HL-60/S4 (cell line): ENCODE results near the gene STK33.

Experiments used
- in situ Hi-C: fragments of 300-500 bp; cut with MboI; formaldehyde crosslinking; loops from 2 replicates; pipeline ENCODE4 v1.14.3; 2022; ENCODE audit warnings: low sequenced_read_pairs

Gene STK33

DNA sequence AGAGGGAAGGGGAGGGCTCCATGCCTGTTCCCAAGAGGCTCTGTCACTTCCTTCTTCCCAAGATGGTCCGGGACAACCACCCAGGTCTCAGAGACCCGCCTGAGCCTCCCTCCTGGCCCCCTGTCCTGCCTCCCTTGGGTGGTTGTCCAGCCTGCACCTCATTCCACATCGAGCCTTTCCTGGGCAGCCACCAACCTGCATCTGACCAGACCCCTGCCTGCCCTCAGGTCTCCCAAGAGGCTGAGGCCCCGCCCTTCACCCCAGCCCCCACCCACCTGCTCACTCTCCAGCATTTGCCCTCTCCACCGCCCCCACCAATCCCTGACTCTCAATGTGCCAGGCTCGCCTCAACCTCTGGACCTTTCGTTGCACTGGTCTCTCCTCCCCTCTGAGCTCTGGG lies 232.8 kb downstream of the STK33 start:
- in situ Hi-C loops, result no loop called here

DNA sequence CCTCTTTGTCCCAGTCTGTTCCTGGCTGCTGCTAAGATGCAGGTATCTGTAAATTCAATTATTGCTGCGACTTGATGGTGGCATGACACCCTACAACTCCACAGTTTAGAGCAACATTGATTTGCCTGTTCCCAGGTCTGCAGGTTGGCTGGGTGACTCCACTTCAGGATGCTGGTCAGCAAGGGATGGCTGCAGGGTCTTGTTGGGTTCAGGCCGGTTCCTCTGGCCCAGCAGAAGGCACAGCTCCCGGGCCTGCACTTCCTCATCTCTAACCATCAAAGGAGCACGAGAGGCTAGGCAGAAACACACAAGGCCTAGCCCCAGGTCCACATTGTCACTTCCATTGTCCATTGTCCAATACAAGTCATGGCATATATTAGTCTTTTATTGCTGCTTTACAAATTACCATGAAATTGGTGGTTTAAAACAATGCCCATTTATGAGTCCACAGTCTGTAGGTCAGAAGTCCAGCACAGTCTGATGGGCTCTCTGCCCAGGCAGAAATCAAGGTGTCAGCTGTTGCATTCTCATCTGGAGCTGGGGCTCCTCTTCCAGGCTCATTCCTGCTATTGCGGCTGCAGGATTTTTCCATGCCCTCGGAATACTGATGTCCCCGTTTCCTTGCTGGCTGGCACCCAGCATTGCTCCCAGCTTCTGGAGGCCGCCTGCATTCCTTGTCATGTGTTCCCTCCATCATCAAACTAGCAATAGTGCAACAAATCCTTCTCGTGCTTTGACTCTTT lies 233.8 kb downstream of the STK33 start:
- in situ Hi-C loops, result no loop called here

DNA sequence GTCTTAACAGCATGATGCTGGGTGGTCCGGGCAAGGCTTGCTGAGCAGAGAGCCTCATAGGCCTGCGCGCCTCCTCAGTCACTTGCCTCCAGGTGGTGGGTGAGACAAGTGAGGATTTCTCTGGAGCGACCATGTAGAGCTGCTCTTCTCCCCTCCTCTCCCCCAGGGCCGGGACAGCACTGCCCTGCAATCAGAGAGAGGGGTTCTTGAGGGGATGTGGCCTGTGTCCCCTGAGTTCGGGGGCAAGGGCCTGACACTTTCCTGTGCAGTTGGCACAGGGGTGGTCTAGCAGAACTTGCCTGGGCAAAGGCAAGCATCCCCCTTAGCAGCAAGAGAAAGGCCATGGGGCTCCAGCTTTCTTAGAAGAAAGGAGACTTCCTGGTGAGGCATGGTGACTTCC lies 234.5 kb downstream of the STK33 start:
- in situ Hi-C loops, result no loop called here

DNA sequence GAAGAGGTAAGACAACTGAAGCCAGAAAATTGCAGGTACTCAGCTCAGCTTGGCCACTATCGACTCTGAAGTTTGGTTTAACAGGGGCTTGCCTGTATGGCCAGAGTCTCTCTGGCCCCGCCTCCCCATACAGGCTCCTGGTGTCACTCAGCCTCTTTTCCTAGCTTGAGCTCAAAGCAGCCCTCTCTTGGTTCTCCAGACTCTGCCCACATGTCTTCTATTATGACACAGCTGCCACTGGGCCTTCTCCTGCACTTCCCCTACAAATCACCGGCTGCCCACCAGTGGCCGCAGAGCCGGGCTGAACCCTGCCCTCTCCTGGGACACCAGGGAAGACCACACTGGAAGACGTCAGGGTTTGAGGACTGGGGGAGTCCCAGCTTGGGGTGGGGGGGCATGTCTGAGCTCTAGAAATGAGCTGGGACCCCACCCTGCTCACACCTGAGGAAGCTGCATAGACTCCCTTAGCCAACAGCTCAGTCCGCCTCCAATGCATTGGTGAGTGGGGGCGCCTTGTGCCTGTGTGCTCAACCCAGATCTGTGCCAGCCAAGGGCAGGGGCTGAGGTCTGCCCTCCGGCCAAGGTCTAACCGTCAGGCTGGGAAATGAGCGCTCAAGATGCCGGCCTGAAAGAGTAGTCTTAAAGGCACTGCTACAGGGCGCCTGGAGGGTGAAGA lies 236.0 kb downstream of the STK33 start:
- in situ Hi-C loops, result no loop called here

DNA sequence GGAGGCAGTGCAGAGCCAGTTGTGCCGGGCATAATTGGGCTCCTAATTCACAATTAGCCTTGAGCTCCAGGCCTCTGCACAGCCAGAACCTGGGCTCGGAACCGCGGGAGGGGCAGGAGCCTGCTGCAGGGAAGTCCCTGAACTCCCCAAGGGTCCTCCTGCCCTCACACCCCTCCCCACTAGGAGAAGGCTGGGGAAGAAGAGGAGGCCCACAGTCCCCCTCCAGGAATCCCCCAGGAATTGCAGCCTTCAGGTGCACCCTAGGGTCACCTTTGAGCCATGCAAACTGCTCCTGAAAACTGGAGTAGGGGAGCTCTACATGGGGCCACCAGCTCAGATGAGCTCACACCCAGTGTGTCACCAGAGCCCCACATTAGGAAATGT lies 236.5 kb downstream of the STK33 start:
- in situ Hi-C loops, result no loop called here

DNA sequence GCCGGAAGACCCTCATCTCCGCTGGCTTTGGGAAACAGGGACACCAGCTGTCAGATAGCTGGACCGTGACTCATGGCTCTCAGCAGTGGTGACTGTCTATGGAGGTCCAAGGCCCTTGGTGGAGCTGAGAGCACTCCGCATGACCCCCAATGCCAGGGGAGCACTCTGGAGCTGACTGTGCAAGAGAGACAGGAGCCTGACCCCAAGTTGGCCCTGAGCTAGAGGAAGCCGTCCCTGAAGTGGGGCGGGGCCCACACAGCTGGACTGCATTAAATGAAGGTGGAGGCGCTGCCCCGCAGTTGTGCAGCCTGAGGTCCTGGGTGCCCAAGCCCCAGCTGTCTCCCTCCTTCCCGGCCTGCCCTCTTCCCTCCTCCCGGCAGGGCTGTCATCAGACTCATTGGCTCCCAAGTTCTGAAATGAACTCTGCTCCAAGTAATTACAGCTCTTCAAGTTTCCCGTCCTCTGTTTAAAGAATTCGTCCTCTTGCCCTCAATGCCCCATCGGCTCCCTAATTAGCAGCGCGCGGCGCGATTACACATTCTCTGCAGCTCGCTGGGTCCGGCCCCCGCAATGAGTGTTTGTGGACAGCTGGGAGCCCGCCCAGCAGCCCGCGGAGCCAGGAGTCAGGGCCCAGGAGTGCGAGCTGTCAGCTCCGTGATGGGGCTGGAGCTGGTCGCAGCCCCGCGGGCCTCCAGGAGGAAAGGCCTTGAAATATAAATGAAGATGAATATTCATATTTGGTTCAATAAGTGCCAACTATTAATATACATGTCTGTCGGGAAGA lies 237.1 kb downstream of the STK33 start:
- in situ Hi-C loops, result no loop called here

DNA sequence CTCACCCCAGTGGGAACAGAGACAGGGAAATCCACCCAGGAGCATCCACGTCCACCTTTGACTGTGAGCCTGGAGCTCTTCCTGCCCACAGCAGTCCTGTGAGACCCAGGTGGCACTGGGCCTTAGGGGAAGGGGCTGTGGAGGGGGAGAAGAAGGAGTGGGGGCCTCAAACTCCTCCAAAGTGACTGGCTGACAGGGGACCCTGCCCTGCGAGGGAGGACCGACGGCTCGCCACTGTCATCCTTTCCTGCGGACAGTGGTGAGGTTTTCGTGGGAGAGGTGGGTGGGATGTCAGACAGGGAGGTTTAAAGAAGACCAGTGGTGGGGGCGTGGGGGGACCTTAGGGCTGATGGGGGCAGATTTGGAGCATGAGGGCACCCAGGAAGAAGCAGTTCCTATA lies 237.8 kb downstream of the STK33 start:
- in situ Hi-C loops, result no loop called here

DNA sequence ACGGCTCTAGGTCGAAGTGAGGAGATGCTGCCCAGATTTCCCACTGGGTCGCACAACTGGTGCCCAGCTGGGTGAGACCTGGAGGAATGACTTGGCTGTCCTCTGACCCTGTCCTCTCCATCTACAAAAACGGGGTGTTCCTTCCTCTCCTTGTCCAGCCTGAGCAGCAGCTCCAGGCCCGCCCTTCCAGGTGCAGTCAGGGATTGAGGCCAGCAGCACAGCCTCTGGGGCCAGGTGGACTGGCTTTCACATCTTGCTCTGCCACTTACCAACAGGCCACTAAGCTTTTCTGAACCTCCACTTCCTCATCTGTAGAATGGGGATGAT lies 238.6 kb downstream of the STK33 start:
- in situ Hi-C loops, result no loop called here

DNA sequence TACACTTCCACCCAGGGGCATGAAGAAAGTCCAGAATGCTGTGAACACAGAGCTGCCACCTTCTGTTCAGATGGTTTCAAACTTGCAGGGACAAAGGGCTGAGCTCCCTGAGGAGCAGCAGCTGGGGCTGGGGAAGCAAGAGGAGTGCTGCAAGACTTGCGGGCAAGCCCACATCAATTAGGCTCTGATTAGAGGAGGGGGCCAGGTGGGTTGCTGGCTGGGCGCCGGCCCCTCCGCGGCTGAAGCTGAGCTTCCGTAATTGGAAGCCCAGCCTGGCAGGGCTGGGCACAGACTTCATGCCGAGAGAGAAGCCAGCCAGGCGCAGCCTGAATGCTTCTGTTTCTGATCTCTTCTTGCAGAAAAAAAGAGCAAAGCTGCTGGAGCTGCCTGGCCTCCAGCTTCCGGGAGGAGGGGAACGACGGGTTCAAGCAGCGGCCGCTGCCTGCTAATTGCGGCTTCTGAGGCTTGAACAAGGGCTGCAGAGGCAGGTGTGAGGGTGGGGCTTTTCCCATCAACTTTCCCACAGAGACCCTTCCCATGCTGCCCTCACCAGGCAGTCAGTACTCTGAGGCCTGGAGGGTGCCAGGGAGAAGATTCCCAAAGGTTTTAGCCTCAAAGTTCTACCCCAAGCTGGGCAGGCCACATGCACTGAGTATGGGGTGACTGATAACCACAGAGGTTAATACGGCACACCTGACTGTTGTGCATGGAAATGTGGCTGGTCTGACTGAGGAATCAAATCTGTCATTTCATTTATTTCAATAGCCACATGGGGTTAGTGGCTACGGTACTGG lies 239.2 kb downstream of the STK33 start:
- in situ Hi-C loops, result no loop called here

DNA sequence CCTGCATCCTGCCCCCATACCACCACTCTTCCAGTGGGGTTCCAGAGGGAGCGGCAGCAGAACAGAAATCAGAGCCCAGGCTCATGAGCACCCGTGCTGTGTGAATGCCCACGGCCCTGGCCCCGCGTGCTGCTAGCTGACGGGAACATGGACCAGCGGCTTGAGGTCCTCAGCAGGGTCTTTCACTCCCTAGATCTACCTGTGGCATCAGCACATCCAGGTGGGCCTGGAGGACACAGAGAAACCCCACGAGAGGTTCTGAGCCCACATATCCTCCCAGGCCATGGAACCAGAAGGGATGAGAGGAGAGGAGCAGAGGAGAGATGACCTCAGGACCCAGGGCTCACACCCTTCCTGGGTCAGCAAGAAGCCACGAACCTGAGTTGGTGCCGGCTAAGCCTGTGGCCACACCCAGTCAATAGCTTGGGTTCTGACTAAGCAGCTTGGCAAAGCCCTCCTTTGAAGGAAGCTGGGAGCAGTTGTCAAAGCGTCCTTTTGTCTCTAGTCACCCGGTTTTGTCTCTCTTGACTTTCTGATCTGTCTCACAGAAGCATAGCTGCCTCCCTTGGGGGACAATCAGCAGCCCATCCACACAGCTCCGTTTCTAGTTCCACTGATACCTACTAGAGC lies 241.0 kb downstream of the STK33 start:
- in situ Hi-C loops, result no loop called here

DNA sequence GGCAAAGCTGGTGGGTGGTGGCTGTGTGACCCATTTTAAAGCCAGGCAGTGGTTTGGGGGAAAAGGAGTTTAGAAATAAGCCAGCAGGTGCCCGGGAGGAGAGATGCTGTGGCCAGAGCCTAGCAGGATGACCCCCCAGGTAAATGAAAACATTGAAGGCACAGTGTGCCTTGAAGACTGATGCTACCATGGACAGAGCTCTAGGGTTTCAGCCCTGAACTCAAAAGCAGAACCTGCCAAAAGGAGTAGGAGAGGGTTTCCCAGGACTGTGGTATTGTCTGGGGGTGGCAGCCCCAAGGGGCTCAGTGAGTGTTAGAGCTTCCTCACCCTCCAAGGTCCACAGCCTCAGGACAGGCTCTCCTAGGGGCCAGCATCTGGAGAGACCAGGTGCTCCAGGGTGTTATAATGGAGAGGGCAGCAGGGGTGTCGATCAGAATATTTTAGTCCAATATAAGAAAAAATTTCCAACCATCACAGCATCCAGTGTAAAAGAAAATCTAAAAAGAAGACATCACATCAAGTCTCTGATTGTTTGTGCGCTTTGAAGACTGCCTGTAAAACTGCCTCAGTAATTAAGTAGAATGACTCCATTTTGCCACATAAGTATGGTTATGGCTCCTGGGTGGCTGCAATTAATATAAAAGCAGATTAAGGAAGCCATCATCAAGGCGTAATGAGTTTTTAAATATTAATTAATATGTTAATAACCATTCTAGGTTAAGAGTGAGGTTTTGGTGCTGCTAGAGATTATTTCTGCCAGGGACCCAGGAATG lies 241.7 kb downstream of the STK33 start:
- in situ Hi-C loops, result no loop called here

DNA sequence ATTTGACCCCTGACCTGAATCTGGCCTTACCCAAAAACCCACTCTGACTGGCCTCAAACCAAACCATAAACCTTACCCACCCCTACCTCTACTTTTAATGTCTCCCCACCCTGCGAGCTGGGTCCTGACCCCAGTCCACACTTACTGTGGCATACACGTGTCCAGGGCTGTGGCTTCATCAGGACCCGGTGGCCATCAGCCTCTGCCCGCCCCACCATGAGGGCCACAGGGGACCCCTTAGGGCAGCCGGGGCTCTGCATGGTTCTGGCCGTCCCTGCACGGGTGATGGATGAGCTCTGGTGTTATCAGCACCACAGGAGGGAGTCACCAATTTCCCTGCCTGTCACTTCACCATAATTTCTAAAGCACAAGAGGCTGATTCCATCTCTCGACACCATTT lies 242.8 kb downstream of the STK33 start:
- in situ Hi-C loops, result no loop called here

DNA sequence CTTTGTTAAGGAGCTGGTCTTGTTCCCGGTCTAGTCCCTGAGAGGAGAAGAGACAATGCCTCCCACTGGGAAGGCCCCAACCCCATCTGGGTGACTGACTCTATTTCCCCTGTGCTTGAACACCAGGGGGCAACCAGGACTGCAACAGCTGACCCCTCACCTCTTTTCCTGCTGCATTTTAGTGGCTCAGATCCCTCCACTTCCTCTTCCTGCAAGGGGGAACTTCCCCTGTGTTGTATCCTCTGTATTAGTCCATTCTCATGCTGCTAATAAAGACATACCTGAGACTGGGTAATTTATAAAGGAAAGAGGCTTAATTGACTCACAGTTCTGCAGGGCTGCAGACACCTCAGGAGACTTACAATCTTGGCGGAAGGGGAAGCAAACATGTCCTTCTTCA lies 246.1 kb downstream of the STK33 start:
- in situ Hi-C loops, result no loop called here

DNA sequence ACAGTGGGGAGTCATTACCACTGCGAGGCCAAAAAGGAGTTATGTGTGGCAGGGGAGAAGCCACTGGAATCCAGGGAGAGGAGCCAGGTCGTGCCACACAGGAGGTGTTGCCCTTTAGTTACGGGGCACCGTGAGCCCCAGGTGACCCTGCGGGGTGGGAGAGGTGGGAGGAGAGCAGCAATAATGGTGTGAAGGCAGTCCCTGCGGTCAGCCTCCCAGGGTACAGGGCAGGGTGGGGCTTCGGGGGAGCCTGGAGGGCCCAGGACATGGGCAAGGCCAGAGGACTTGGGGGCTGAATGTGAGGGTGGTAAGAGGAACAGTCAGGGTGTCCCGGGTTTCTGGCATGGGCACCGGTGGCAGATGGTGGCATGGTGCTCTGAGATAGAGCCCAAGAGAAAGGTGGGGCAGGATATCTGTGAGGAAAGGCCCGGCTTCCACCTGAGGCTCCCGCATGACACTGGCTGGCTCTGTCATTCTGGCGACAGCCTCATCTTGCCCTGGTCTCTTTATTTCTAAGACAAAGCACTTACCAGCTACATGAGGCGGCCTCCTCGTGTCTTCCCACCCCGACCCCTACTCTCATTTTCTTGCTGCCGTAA lies 247.8 kb downstream of the STK33 start:
- in situ Hi-C loops, result no loop called here

DNA sequence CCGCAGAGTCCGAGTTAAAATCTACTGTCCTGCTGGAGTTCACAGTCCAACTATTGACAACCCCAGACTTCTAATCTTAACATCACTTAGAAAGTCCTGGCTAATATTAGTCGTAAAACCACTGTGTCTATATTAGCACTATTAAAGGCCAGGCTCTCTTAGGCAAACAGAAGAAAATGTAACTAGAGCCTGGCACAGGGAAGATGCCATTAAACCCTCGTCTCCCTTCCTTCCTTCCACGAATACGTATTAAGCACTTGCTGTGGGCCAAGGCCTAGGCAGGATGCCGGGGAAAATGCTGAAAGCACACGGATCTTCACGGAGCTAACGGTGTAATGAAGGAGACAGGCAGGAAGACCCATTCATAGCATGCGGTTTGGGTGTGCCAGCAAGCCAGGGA lies 248.8 kb downstream of the STK33 start:
- in situ Hi-C loops, result no loop called here

DNA sequence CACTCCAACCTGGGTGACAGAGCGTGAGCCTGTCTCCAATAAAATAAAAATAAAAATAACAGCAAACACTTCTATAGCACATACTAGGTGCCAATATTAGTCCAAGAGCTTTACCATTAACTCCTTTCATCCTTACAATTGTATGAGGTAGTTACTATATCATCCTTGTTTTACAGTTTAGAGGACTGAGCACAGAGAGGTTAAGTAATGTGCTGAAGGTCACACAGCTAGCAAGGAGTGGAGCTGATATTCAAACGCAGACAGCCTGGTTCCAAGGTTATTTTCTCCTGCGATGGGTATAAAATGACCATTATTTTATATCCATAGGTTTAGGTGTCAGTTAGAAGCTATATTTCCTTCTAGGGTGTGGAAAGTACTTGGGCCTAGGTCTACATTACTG lies 249.7 kb downstream of the STK33 start:
- in situ Hi-C loops, result no loop called here

DNA sequence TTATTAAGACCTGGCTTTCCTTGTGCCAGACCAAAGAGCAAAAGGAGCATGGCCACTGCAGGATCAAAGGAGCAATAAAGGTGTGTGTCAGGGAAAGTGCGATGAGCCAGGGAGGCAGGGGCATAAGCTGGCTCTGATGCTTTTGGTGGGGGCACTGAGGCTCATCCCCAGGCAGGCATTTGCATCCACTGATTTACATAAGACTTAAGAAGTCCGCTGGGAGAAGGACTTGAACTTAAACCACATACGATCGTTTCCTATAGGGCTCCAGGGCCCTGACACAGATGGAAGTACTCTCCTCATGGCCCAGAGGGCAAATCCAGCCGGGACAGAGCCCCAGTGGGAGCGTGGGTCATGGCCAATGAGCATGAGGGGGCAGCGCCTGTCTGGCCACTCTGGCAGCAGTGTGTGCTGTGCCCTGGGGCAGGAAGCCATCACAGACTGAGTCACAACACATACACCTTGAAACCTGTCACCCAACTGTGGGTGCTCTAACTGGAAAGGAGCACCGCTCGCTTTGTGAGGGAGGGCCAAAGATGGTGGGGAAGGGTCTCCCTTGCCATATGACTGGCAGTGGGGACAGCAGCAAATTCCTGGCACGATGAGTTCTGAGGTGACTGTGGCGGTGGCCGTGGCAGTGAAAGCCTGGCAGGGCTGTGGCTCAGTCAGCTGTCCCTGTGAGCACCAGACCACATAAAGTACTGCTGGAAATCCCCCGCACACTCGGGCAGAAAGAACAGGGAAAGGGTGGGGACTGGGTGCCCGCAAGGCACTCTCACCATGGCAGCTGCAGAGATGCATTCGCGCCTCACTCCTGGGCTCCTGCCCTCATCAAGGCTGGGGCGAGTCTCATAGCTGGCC lies 251.0 kb downstream of the STK33 start:
- in situ Hi-C loops, result no loop called here

DNA sequence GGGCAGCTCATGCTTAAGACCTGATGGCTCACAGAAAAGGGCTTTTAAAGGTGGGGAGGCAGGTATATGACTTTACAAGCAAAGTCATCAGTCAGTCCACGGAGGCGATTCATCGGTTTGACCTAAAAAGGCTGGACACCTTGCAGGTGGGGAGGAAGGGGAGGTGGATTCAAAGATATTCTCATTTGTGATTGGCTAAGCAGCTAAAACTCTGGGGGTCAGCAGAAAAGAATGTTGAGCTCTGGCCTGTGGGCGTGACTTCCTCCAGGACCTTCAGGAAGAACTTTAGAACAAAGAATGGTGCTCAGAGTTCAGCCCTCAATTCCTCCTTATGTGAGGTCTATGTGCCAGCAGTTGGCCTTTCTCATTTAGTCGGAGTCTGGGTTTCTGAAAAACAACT lies 252.0 kb downstream of the STK33 start:
- in situ Hi-C loops, result no loop called here
